Measurements from ENCODE around the gene ZNF217. TPM values are rescaled to one million over a fixed set of nuclear protein-coding genes. Genes with fewer than 3 reads are reported as not detected.
"Not testable (repeated sequence)": the region's sequence is repeated elsewhere in the genome, so short reads cannot be mapped to it uniquely, and the experiment has no call there.

Gene ZNF217
- total RNA-seq, 2 donors from 2014 or later, result 7.6 to 13.8 TPM

GRCh38 chr20:53561505-53561904, 32.1 kb downstream of the ZNF217 start:
- H3K36me3 ChIP-seq, result no peaks in the 10 kb centered on the region
- H3K27ac ChIP-seq, result no peak overlapping the region
- H3K4me3 ChIP-seq, result no peak overlapping the region
- H3K9me3 ChIP-seq, result no peaks in the 10 kb centered on the region
- TF ChIP-seq CTCF (IDR thresholded peaks at IDR 0.05), result no peak
- no peak for DNase-seq (ENCODE audit: low spot score)
- H3K4me1 ChIP-seq, result no peaks in the 10 kb centered on the region
- no peaks in the 10 kb centered on the region for H3K27me3 ChIP-seq

- Histone ChIP-seq H3K27me3 (no peaks in the 10 kb centered on the region), H3K27ac (no peak overlapping the region), H3K9me3 (no peaks in the 10 kb centered on the region), H3K4me1 (no peaks in the 10 kb centered on the region), H3K4me3 (no peak overlapping the region), H3K36me3 (no peaks in the 10 kb centered on the region)
- DNase-seq (ENCODE audit: low spot score), result no peak
- TF ChIP-seq CTCF (IDR thresholded peaks at IDR 0.05), result no peak
Observed at GRCh38 chr20:53559816-53560215, 33.8 kb downstream of the ZNF217 start.

DNA sequence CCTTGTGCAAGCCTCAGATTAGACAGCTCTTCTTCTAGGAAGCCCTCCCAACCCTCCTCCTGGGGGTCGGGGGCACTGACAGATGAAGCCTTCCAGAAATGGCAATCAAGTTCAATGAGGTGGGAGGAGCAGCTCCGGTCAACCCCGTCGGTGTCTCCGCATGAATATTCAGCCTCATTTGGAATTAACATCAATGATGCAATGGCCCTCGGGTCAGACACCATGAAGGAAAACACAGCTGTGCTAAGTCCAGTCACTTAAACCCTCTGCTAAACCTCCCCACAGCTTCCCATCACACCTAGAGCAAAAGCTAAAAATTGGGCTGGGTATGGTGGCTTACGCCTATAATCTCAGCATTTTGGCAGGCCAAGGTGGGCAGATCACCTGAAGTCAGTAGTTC, 36.5 kb downstream of the ZNF217 start:
- no peaks in the 10 kb centered on the region for H3K4me1 ChIP-seq
- H3K27ac ChIP-seq, result no peak overlapping the region
- no peaks in the 10 kb centered on the region for H3K36me3 ChIP-seq
- TF ChIP-seq CTCF (IDR thresholded peaks at IDR 0.05), result no peak
- H3K4me3 ChIP-seq, result no peak overlapping the region
- DNase-seq (ENCODE audit: low spot score), result no peak
- no peaks in the 10 kb centered on the region for H3K9me3 ChIP-seq
- no peaks in the 10 kb centered on the region for H3K27me3 ChIP-seq

DNA sequence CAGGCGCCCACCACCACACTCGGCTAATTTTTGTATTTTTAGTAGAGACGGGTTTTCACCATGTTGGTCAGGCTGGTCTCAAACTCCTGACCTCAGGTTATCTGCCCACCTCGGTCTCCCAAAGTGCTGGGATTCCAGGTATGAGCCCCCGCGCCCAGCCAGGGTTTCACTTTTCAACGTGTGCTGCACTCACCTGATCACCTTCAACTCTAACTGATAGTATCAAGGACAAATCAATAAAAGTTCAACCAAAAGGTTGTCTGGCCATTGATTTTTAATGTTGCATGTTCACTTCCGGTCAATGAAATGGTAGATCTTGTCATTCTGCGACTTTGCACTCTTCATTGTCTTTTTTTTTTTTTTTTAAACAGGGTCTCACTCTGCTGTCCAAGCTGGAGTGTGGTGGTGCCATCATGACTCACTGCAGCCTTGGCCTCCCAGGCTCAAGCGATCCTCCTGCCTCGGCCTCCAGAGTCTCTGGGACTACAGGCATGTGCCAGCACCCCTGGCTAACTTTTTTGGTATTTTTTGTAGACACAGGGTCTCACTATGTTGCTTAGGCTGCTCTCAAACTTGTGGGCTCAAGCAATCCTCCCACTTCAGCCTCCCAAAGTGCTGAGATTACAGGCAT, 37.3 kb downstream of the ZNF217 start:
- Histone ChIP-seq H3K36me3 (no peaks in the 10 kb centered on the region), H3K9me3 (no peaks in the 10 kb centered on the region)

DNA sequence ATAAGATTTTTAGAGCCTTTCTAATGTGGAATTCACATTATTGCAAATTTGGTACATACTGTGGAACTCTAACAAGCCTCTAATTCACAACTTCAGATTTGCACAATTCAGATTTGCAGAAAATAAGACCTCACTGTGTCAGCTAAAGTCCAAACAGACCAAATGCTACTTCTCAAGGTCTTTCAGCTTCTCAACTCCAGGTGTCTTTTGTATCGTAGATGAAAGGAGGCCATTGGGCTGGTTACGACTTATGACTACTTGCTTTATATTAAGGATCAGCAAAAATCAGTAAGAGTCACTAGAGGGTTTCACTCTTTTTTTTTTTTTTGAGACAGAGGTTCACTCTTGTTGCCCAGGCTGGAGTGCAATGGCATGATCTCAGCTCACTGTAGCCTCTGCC, 37.8 kb downstream of the ZNF217 start:
- Histone ChIP-seq H3K4me3 (no peak overlapping the region), H3K36me3 (no peaks in the 10 kb centered on the region), H3K27me3 (no peaks in the 10 kb centered on the region), H3K4me1 (no peaks in the 10 kb centered on the region), H3K9me3 (no peaks in the 10 kb centered on the region), H3K27ac (no peak overlapping the region)
- no peak for TF ChIP-seq CTCF (IDR thresholded peaks at IDR 0.05)
- no peak for DNase-seq (ENCODE audit: low spot score)

More for the DNA sequence above, 37.3 kb downstream of the ZNF217 start:
- TF ChIP-seq CTCF (IDR thresholded peaks at IDR 0.05), result no peak
- DNase-seq (ENCODE audit: low spot score), result no peak
- Histone ChIP-seq H3K27ac (no peak overlapping the region), H3K4me1 (no peaks in the 10 kb centered on the region), H3K4me3 (no peak overlapping the region), H3K27me3 (no peaks in the 10 kb centered on the region)

DNA sequence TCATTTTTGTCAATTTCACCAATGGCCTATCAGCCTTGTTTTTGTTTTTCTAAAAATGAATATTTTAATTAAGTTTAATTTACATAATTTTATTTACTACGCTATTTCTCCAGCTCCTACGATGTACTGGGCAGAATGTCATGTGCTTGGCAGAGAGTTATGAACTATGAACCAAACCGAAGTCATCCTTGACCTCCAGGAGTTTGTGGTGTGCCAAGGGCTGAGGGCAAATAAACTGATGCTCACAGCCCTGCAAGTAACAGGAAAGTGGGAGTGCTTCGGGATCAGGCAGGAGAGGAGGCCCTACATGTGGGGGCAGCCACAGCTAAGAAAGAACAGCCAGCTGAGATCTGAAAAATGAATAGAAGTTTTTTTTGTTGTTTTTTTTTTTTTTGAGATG, 38.6 kb downstream of the ZNF217 start:
- Histone ChIP-seq H3K36me3 (no peaks in the 10 kb centered on the region), H3K4me1 (no peaks in the 10 kb centered on the region), H3K27me3 (no peaks in the 10 kb centered on the region), H3K27ac (no peak overlapping the region), H3K4me3 (no peak overlapping the region), H3K9me3 (no peaks in the 10 kb centered on the region)
- DNase-seq (ENCODE audit: low spot score), result no peak
- no peak for TF ChIP-seq CTCF (IDR thresholded peaks at IDR 0.05)

DNA sequence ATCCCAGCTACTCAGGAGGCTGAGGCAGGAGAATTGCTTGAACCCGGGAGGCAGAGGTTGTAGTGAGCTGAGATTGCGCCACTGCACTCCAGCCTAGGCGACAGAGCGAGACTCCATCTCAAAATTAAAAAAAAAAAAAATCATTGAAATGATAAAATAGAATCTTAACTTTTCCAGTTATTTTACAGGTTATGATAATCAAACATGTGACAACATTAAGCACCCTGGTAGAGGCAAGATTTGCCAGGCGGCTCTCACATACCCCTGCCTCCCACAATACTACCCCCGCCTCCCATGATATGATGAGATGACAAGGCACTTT, 41.1 kb downstream of the ZNF217 start:
- H3K4me1 ChIP-seq, result not testable (repeated sequence)

DNA sequence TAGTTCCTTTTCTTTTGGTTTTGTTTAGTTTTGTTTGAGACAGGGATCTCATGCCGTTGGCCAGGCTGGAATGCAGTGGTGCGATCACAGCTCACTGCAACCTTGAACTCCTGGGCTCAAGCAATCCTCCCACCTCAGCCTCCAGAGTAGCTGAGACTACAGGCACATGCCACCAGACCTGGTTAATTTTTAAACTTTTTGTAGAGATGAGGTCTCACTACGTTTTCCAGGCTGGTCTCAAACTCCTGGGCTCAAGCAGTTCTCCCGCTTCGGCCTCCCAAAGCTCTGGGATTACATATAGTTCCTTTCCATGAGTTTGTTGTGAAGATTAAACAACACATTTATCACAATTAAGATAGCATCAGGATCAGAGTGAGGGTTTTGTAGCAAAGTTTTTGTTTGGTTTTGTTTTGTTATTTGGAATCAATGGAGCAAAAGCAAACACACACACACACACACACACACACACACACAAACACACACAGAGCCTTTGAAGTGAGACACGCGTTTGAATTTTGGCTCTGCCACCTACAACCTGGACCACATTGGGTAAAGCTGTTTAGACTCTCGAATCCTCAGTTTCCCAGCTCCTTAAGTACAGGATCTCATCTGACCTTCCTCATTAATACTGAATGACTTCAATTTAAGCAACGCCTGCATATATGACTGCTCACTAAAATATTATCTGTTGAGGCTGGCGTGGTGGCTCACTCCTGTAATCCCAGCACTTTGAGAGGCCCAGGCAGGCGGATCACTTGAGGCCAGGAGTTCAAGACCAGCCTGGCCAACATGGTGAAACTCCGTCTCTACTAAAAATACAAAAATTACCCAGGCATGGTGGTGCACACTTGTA, 41.7 kb downstream of the ZNF217 start:
- H3K36me3 ChIP-seq; H3K4me1 ChIP-seq; H3K27me3 ChIP-seq; H3K27ac ChIP-seq; H3K9me3 ChIP-seq; DNase-seq (ENCODE audit: low spot score); H3K4me3 ChIP-seq: not testable (repeated sequence)

More for the DNA sequence above, 41.1 kb downstream of the ZNF217 start:
- H3K9me3 ChIP-seq; H3K27me3 ChIP-seq; H3K4me3 ChIP-seq; H3K27ac ChIP-seq; DNase-seq (ENCODE audit: low spot score); H3K36me3 ChIP-seq: not testable (repeated sequence)

Data from right atrium auricular region (tissue), 2 donors.